Measurements from ENCODE around the gene CD248. TPM values are rescaled to one million over a fixed set of nuclear protein-coding genes. Genes with fewer than 3 reads are reported as not detected.

The CD248 gene
- total RNA-seq, 1 donor from 2014 or later, result 193 TPM

DNA sequence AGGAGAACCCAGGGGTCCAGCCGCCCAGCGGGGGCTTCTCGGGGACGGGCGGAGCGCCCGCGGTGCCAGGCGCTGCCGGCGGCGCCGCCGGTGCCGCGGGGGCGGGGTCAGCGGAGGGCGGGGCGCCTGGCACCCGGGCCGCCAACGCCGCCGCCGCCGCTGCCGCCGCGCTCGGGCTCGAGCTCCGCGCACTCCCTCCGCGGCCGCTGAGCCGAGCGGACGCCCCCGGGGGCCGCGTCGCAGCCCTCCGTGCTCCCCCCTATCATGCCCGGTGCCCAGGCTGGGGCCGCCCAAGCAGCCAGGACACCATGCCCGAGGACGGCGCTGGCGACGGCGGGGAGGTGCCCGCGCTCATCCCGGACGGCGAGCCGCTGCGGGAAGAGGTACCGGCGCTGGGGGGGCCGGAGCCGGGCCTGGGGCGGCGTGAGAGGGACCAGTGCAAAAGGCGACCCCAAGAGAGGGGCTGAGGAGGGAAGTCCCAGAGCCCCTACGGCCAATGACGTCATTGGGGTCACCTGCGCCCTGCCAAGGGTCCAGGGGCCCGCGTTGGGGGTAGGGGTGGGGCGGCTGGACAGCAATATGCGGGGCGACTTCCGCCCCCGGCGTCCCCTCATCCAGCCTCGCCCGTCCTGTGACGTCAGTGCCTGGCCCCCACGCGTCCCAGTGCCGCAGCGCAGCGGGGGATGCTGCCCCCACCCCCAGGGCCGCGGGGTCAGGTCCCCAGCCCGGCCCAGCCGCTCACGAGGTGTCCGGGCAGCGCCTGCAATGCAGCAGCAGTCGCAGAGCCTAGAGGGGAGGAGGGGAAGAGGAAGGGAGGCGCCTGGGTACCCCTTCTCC lies 24.9 kb downstream of the CD248 start, which contains the start of gene TMEM151A:
TMEM151A (plus strand) TSS at position 189 of the 837 bp plus-strand sequence; CDS start at position 309, 120 bp downstream.
- Histone ChIP-seq H3K4me3 (peak within 1 kb of the TSS; percentile 27 to 67), H3K9me3 (no peaks in the 10 kb centered on the region), H3K27ac (no peak within 1 kb of the TSS), H3K36me3 (no peaks in the 10 kb centered on the region), H3K27me3 (peaks cover 8% of the 10 kb centered on the region), H3K4me1 (peaks cover 8 to 22% of the 10 kb centered on the region in 2 donors)
- TF ChIP-seq CTCF (IDR thresholded peaks at IDR 0.05), result no peak
- intact Hi-C loops (cut with DNase I), result no loop called here
- DNase-seq (ENCODE audit: low spot score in 2 of 2), result peak in 1 of 2 donors; percentile 61

GRCh38 chr11:66291303-66291705 lies 25.5 kb downstream of the CD248 start:
- peaks cover 8% of the 10 kb centered on the region for H3K27me3 ChIP-seq
- intact Hi-C loops (cut with DNase I), result no loop called here
- peak in 1 of 2 donors; percentile 65 for DNase-seq (ENCODE audit: low spot score in 2 of 2)

GRCh38 chr11:66290330-66290621 lies 26.6 kb downstream of the CD248 start:
- H3K27me3 ChIP-seq, result peaks cover 8% of the 10 kb centered on the region
- peaks cover 0 to 4% of the 10 kb centered on the region in 2 donors for H3K36me3 ChIP-seq
- no peak for TF ChIP-seq CTCF (IDR thresholded peaks at IDR 0.05)
- intact Hi-C loops (cut with DNase I), result no loop called here
- no peak for DNase-seq (ENCODE audit: low spot score in 2 of 2)
- H3K4me1 ChIP-seq, result peaks cover 8 to 22% of the 10 kb centered on the region in 2 donors
- H3K27ac ChIP-seq, result no peak overlapping the region
- no peaks in the 10 kb centered on the region for H3K9me3 ChIP-seq
- H3K4me3 ChIP-seq, result no peak overlapping the region

More at GRCh38 chr11:66291303-66291705, 25.5 kb downstream of the CD248 start:
- Histone ChIP-seq H3K36me3 (no peaks in the 10 kb centered on the region), H3K4me1 (peaks cover 8 to 22% of the 10 kb centered on the region in 2 donors), H3K4me3 (peak overlapping the region; percentile 27 to 67), H3K27ac (no peak overlapping the region), H3K9me3 (no peaks in the 10 kb centered on the region)
- no peak for TF ChIP-seq CTCF (IDR thresholded peaks at IDR 0.05)

GRCh38 chr11:66289548-66290329 lies 27.1 kb downstream of the CD248 start:
- no peak for TF ChIP-seq CTCF (IDR thresholded peaks at IDR 0.05)
- H3K36me3 ChIP-seq, result peaks cover 0 to 9% of the 10 kb centered on the region in 2 donors
- peaks cover 8% of the 10 kb centered on the region for H3K27me3 ChIP-seq
- H3K9me3 ChIP-seq, result no peaks in the 10 kb centered on the region
- peaks cover 8 to 22% of the 10 kb centered on the region in 2 donors for H3K4me1 ChIP-seq
- intact Hi-C loops (cut with DNase I), result loop anchor here (1.0 to 2.0 kb wide), 3 partner anchors 21 to 131 kb away; partner anchors contain the start of genes NPAS4 and RAB1B
- peak overlapping the region; percentile 72 to 74 for H3K4me3 ChIP-seq
- DNase-seq (ENCODE audit: low spot score in 2 of 2), result peak in 1 of 2 donors; percentile 85
- peak overlapping the region; percentile 93 to 94 for H3K27ac ChIP-seq

DNA sequence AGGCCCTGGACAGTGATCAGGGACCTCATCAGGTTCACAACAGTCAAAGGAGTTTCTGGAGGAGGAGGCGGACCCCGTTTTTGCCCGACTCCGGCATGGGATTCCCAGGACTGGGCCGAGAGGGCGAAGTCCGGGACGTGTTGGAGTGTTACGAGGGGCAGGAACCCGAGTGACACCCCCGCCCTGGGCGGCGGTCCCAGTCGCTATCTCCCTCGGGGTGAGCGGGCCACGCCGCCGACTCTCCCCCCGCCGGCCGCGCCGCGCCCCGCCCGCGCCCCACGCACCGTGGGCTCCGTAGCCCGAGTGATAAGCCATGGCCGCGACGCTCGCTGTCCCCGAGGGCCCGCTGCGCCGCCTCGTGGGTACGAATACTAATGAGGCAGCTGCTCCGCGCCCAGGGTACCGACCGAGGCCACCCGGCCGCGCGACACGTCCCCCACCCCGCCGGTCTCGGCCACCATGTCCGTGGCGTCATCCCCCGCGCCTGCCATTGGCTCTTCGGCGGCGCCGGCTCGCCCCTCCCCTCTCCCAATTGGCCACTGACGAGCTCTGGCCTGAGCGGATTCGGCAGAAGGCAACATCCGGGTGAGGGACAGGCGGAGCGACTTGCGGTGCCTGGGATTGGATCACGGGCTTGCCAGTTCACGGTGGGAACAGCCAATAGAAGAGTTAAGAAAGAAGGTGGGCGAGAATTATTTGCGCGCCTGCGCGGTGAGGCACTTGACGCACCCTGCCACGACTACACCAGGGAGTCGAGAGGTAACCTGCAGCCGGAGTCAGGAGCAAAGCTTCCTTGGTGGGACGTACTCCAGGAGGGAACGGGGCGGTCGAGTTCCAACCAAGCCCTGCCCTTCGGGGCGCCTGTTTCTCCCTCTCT lies 27.9 kb downstream of the CD248 start, which contains the start of gene YIF1A:
YIF1A (minus strand) TSS at position 473 of the 877 bp plus-strand sequence; CDS start at position 315, 158 bp downstream.
- peak within 1 kb of the TSS; percentile 94 for H3K27ac ChIP-seq
- intact Hi-C loops (cut with DNase I), result loop anchor here (1.0 to 2.0 kb wide), 3 partner anchors 21 to 132 kb away; partner anchors contain the start of genes NPAS4 and RAB1B
- no peaks in the 10 kb centered on the region for H3K9me3 ChIP-seq
- peaks cover 8% of the 10 kb centered on the region for H3K27me3 ChIP-seq
- H3K36me3 ChIP-seq, result peaks cover 0 to 17% of the 10 kb centered on the region in 2 donors
- no peak for TF ChIP-seq CTCF (IDR thresholded peaks at IDR 0.05)
- peaks cover 8 to 22% of the 10 kb centered on the region in 2 donors for H3K4me1 ChIP-seq
- DNase-seq (ENCODE audit: low spot score in 2 of 2), result peak; percentile 98 to 99
- H3K4me3 ChIP-seq, result peak within 1 kb of the TSS; percentile 72 to 74
